Breast epithelium (tissue), 3 donors: ENCODE results near the gene DUSP28.

Experiments used
- POLR2AphosphoS5 ChIP-seq, 3 donors: sonication (generic); formaldehyde crosslinking; IDR thresholded peaks; one replicate each; pipeline ENCODE4 v1.6.1; 2017; ENCODE audit warnings: antibody characterized with exemption in 3 of 3
- TF ChIP-seq, protein P1 (sequence below), 3 donors: fragments of 450-650 bp; IDR thresholded peaks; one replicate each; pipeline ENCODE4 v1.5.1; 2016 to 2017; ENCODE audit warnings: antibody characterized with exemption in 3 of 3, mild to moderate bottlenecking in 3 of 3, moderate library complexity in 3 of 3

DNA sequence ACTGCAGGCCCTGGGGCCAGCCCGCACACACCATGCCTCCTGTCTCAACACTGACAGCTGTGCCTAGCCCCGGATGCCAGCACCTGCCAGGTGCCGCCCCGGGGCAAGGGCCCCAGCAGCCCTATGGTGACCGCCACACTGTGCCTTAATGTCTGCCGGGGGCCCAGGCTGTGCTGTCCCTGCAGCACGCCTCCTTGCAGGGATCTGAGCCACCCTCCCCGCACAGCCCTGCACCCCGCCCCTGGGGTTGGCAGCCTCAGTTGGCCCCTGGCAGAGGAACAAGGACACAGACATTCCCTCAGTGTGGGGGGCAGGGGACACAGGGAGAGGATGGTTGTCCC, 17.9 kb downstream of the DUSP28 start:
- TF ChIP-seq, protein P1, sequence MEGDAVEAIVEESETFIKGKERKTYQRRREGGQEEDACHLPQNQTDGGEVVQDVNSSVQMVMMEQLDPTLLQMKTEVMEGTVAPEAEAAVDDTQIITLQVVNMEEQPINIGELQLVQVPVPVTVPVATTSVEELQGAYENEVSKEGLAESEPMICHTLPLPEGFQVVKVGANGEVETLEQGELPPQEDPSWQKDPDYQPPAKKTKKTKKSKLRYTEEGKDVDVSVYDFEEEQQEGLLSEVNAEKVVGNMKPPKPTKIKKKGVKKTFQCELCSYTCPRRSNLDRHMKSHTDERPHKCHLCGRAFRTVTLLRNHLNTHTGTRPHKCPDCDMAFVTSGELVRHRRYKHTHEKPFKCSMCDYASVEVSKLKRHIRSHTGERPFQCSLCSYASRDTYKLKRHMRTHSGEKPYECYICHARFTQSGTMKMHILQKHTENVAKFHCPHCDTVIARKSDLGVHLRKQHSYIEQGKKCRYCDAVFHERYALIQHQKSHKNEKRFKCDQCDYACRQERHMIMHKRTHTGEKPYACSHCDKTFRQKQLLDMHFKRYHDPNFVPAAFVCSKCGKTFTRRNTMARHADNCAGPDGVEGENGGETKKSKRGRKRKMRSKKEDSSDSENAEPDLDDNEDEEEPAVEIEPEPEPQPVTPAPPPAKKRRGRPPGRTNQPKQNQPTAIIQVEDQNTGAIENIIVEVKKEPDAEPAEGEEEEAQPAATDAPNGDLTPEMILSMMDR (IDR thresholded peaks at IDR 0.05): no peak
- no peak for TF ChIP-seq POLR2AphosphoS5 (IDR thresholded peaks at IDR 0.05)
